Activated T-cell treated with anti-CD3 and anti-CD28 coated beads, Interleukin-2, amount 50 U/mL, for 1 hour (primary cell): Measurements from ENCODE around the gene CDH23.

Experiments
- DNase-seq: peaks from one replicate; pipeline ENCODE4 v3.0.0-alpha.2; 2020

CDH23 gene

GRCh38 chr10:71649631-71650030, 252.9 kb downstream of the CDH23 start:
- DNase-seq, result no peak

GRCh38 chr10:71650397-71650796, 253.7 kb downstream of the CDH23 start:
- no peak for DNase-seq

GRCh38 chr10:71651428-71651827, 254.7 kb downstream of the CDH23 start:
- DNase-seq, result no peak

- DNase-seq, result no peak
These were observed 255.2 kb downstream of the CDH23 start for GRCh38 chr10:71651928-71652327.

GRCh38 chr10:71653044-71653443, 256.3 kb downstream of the CDH23 start:
- no peak for DNase-seq

GRCh38 chr10:71656220-71656619, 259.5 kb downstream of the CDH23 start:
- no peak for DNase-seq

- DNase-seq, result no peak
These were observed 261.1 kb downstream of the CDH23 start for GRCh38 chr10:71657604-71658466.

- DNase-seq, result no peak
These were observed 261.7 kb downstream of the CDH23 start for GRCh38 chr10:71658467-71658745.

- no peak for DNase-seq
These were observed 262.5 kb downstream of the CDH23 start for GRCh38 chr10:71659111-71659634.

- DNase-seq, result no peak
These were observed 263.0 kb downstream of the CDH23 start for GRCh38 chr10:71659737-71660136.

- DNase-seq, result no peak
These were observed 263.6 kb downstream of the CDH23 start for GRCh38 chr10:71660313-71660712.

- DNase-seq, result no peak
These were observed 264.4 kb downstream of the CDH23 start for GRCh38 chr10:71661060-71661622.

- DNase-seq, result no peak
These were observed 265.1 kb downstream of the CDH23 start for GRCh38 chr10:71661779-71662336.

- DNase-seq, result no peak
These were observed 266.6 kb downstream of the CDH23 start for GRCh38 chr10:71663311-71663710.

GRCh38 chr10:71664585-71664984, 267.9 kb downstream of the CDH23 start:
- no peak for DNase-seq

- no peak for DNase-seq
These were observed 268.7 kb downstream of the CDH23 start for GRCh38 chr10:71665456-71665855.

- DNase-seq, result peak; percentile 23
These were observed 270.1 kb downstream of the CDH23 start for GRCh38 chr10:71666639-71667386.

GRCh38 chr10:71667387-71667752, 270.6 kb downstream of the CDH23 start:
- DNase-seq, result no peak

GRCh38 chr10:71671994-71672946, 275.6 kb downstream of the CDH23 start:
- DNase-seq, result no peak

- no peak for DNase-seq
These were observed 278.7 kb downstream of the CDH23 start for GRCh38 chr10:71675295-71675970.

- no peak for DNase-seq
These were observed 280.5 kb downstream of the CDH23 start for GRCh38 chr10:71677261-71677660.
